NCI-H1694 (cell line): ENCODE measurements around the gene PTOV1.

Experiments used
- DNase-seq: peaks from one replicate; lab custom pipeline; 2025; lab: John Stamatoyannopoulos, UW

PTOV1 gene

GRCh38 chr19:49889687-49890348 lies 38.9 kb downstream of the PTOV1 start:
- DNase-seq = no peak

- no peak for DNase-seq
These were observed 39.7 kb downstream of the PTOV1 start for GRCh38 chr19:49890349-49891311.

- DNase-seq = no peak
These were observed 40.4 kb downstream of the PTOV1 start for GRCh38 chr19:49891393-49891792.

GRCh38 chr19:49892716-49893115 lies 41.8 kb downstream of the PTOV1 start:
- no peak for DNase-seq

- DNase-seq = no peak
These were observed 43.2 kb downstream of the PTOV1 start for GRCh38 chr19:49894011-49894664.

- DNase-seq = no peak
These were observed 44.1 kb downstream of the PTOV1 start for GRCh38 chr19:49894879-49895565.

GRCh38 chr19:49895566-49896297 lies 44.8 kb downstream of the PTOV1 start:
- DNase-seq = no peak

GRCh38 chr19:49896863-49897621 lies 46.1 kb downstream of the PTOV1 start, which contains the start of gene IL4I1:
Gene IL4I1, minus strand, starts transcription at chr19:49896887. Its CDS starts 727 bp downstream, at chr19:49896160.
- no peak for DNase-seq

- no peak for DNase-seq
These were observed 53.2 kb downstream of the PTOV1 start for GRCh38 chr19:49904136-49904535.

GRCh38 chr19:49906879-49907564 lies 56.1 kb downstream of the PTOV1 start:
- no peak for DNase-seq

GRCh38 chr19:49907745-49908446 lies 56.9 kb downstream of the PTOV1 start:
- no peak for DNase-seq

GRCh38 chr19:49908480-49909420 lies 57.8 kb downstream of the PTOV1 start:
- DNase-seq = no peak

GRCh38 chr19:49910179-49910578 lies 59.2 kb downstream of the PTOV1 start:
- DNase-seq = no peak
